Testis (tissue), 2 donors: ENCODE results near the gene COG1.

Source experiments
- CTCF ChIP-seq, 3 experiments: fragments of 450-650 bp in 2 of 3; fragments of 200-600 bp in 1 of 3; sonication (generic) in 1 of 3; IDR thresholded peaks; one replicate each; pipeline ENCODE4 v1.5.1; 2016 to 2019; ENCODE audit warnings: antibody characterized with exemption in 3 of 3, mild to moderate bottlenecking in 2 of 3, moderate library complexity in 1 of 3
- POLR2A ChIP-seq: fragments of 450-650 bp; IDR thresholded peaks from one replicate; pipeline ENCODE4 v1.6.1; 2017; ENCODE audit warnings: antibody characterized with exemption, mild to moderate bottlenecking, moderate library complexity

GRCh38 chr17:73158133-73158532 lies 34.7 kb upstream of the COG1 start:
- TF ChIP-seq CTCF (IDR thresholded peaks at IDR 0.05) (no peak), POLR2A (no peak)
